IPS DF 6.9 (cell line): ENCODE results near the gene PARP6.
"Not testable (repeated sequence)": the region's sequence is repeated elsewhere in the genome, so short reads cannot be mapped to it uniquely, and the experiment has no call there.

Experiments
- DNase-seq: peaks from one replicate; pipeline ENCODE4 v3.0.0-alpha.2; 2013; ENCODE audit warnings: low read depth, low spot score
- H3K27ac ChIP-seq: one replicate; pipeline ENCODE4 v1.5.1; 2013; ENCODE audit warnings: low read length, control low read depth
- H3K27me3 ChIP-seq: 2 replicates; pipeline ENCODE4 v1.6.1; 2013; ENCODE audit warnings: mild to moderate bottlenecking, low read length; ENCODE audit not compliant: control insufficient read depth, insufficient read depth
- H3K36me3 ChIP-seq: 2 replicates; pipeline ENCODE4 v1.6.1; 2013; ENCODE audit warnings: low read length; ENCODE audit not compliant: control insufficient read depth, insufficient read depth
- H3K4me1 ChIP-seq: 2 replicates; pipeline ENCODE4 v1.6.1; 2013; ENCODE audit warnings: low read length; ENCODE audit not compliant: control insufficient read depth, insufficient read depth
- H3K4me3 ChIP-seq: 2 replicates; pipeline ENCODE4 v1.5.1; 2013; ENCODE audit warnings: mild to moderate bottlenecking, low read length
- H3K9me3 ChIP-seq: 2 replicates; pipeline ENCODE4 v1.6.1; 2013; ENCODE audit warnings: low read length, inconsistent platforms; ENCODE audit not compliant: control insufficient read depth, insufficient read depth
- WGBS: extraction: QIAGEN DNeasy Blood & Tissue Kit; methylation state at CpG from one replicate; pipeline ENCODE4 v1.1.7; 2013; ENCODE audit warnings: mixed read lengths, missing lambda C conversion rate; ENCODE audit not compliant: insufficient read length, insufficient coverage; 5-methylcytosine and 5-hydroxymethylcytosine counted together

PARP6 gene

GRCh38 chr15:72278737-72279136, 6.4 kb upstream of the PARP6 start:
- H3K9me3 ChIP-seq: no peaks in the 10 kb centered on the region
- no CpG with 5 or more reads among the region's 1 CpG for WGBS
- no peaks in the 10 kb centered on the region for H3K4me1 ChIP-seq
- no peak overlapping the region for H3K4me3 ChIP-seq
- H3K27ac ChIP-seq: no peak overlapping the region
- no peak for DNase-seq
- no peaks in the 10 kb centered on the region for H3K36me3 ChIP-seq
- no peaks in the 10 kb centered on the region for H3K27me3 ChIP-seq

- no peak overlapping the region for H3K27ac ChIP-seq
- H3K4me1 ChIP-seq: no peaks in the 10 kb centered on the region
- H3K4me3 ChIP-seq: no peak overlapping the region
- no peaks in the 10 kb centered on the region for H3K9me3 ChIP-seq
- H3K27me3 ChIP-seq: no peaks in the 10 kb centered on the region
- DNase-seq: no peak
- no peaks in the 10 kb centered on the region for H3K36me3 ChIP-seq
These were observed 4.0 kb upstream of the PARP6 start for GRCh38 chr15:72276326-72276700.

- H3K36me3 ChIP-seq, H3K27ac ChIP-seq, H3K27me3 ChIP-seq, H3K4me3 ChIP-seq, H3K4me1 ChIP-seq, H3K9me3 ChIP-seq, DNase-seq: not testable (repeated sequence)
These were observed 3.4 kb upstream of the PARP6 start for GRCh38 chr15:72275635-72276325.

- Histone ChIP-seq H3K4me1 (no peaks in the 10 kb centered on the region), H3K27me3 (no peaks in the 10 kb centered on the region), H3K4me3 (peak overlapping the region; percentile 49; the same call in 1 of the 2 replicates), H3K36me3 (no peaks in the 10 kb centered on the region), H3K9me3 (no peaks in the 10 kb centered on the region), H3K27ac (no peak overlapping the region)
- WGBS: no CpG with 5 or more reads among the region's 10 CpGs
- DNase-seq: no peak
These were observed 621 bp upstream of the PARP6 start for GRCh38 chr15:72272997-72273352.

GRCh38 chr15:72271895-72272212, 500 bp downstream of the PARP6 start:
- peak overlapping the region; percentile 49 for H3K4me3 ChIP-seq
- no peak for DNase-seq
- no peaks in the 10 kb centered on the region for H3K27me3 ChIP-seq
- H3K4me1 ChIP-seq: no peaks in the 10 kb centered on the region
- H3K27ac ChIP-seq: no peak overlapping the region
- WGBS: no CpG with 5 or more reads among the region's 13 CpGs
- peaks cover under 1% of the 10 kb centered on the region; the same call in 1 of the 2 replicates for H3K36me3 ChIP-seq
- H3K9me3 ChIP-seq: no peaks in the 10 kb centered on the region

GRCh38 chr15:72271221-72271620, 1.1 kb downstream of the PARP6 start:
- Histone ChIP-seq H3K4me1 (no peaks in the 10 kb centered on the region), H3K27me3 (no peaks in the 10 kb centered on the region), H3K9me3 (no peaks in the 10 kb centered on the region), H3K4me3 (no peak overlapping the region), H3K36me3 (peaks cover 5% of the 10 kb centered on the region; the same call in 1 of the 2 replicates), H3K27ac (no peak overlapping the region)
- no peak for DNase-seq
- no CpG with 5 or more reads among the region's 4 CpGs for WGBS

- H3K9me3 ChIP-seq: no peaks in the 10 kb centered on the region
- WGBS: no CpG with 5 or more reads among the region's 4 CpGs
- H3K36me3 ChIP-seq: peaks cover 15% of the 10 kb centered on the region; the same call in 1 of the 2 replicates
These were observed 2.6 kb downstream of the PARP6 start for GRCh38 chr15:72269739-72270138.

GRCh38 chr15:72265031-72265430, 7.3 kb downstream of the PARP6 start:
- DNase-seq: no peak
- no peaks in the 10 kb centered on the region for H3K27me3 ChIP-seq
- peaks cover 25% of the 10 kb centered on the region; the same call in 1 of the 2 replicates for H3K36me3 ChIP-seq
- no CpG with 5 or more reads among the region's 5 CpGs for WGBS
- H3K27ac ChIP-seq: no peak overlapping the region
- no peaks in the 10 kb centered on the region for H3K4me1 ChIP-seq
- H3K9me3 ChIP-seq: no peaks in the 10 kb centered on the region
- H3K4me3 ChIP-seq: no peak overlapping the region

More at GRCh38 chr15:72269739-72270138, 2.6 kb downstream of the PARP6 start:
- no peak for DNase-seq
- Histone ChIP-seq H3K4me3 (no peak overlapping the region), H3K4me1 (no peaks in the 10 kb centered on the region), H3K27ac (no peak overlapping the region), H3K27me3 (no peaks in the 10 kb centered on the region)

- DNase-seq: no peak
- H3K9me3 ChIP-seq: no peaks in the 10 kb centered on the region
- no peak overlapping the region for H3K27ac ChIP-seq
- H3K4me3 ChIP-seq: no peak overlapping the region
- H3K27me3 ChIP-seq: no peaks in the 10 kb centered on the region
- H3K4me1 ChIP-seq: no peaks in the 10 kb centered on the region
- peaks cover 14% of the 10 kb centered on the region; the same call in 1 of the 2 replicates for H3K36me3 ChIP-seq
- 100% methylated on average over 1 of the region's 10 CpGs for WGBS
These were observed 19.6 kb downstream of the PARP6 start for GRCh38 chr15:72252663-72253299.

- H3K4me1 ChIP-seq: no peaks in the 10 kb centered on the region
- no peak overlapping the region for H3K27ac ChIP-seq
- no CpG with 5 or more reads among the region's 3 CpGs for WGBS
- H3K27me3 ChIP-seq: peaks cover 1% of the 10 kb centered on the region; the same call in 1 of the 2 replicates
- peaks cover 5% of the 10 kb centered on the region; the same call in 1 of the 2 replicates for H3K36me3 ChIP-seq
- no peaks in the 10 kb centered on the region for H3K9me3 ChIP-seq
- H3K4me3 ChIP-seq: no peak overlapping the region
- DNase-seq: no peak
These were observed 23.1 kb downstream of the PARP6 start for GRCh38 chr15:72249142-72249810.
